LNCAP (cell line): Measurements from ENCODE around the gene PDK1.

Experiments
- CTCF ChIP-seq: fragments of 450-650 bp; IDR thresholded peaks from 2 replicates; pipeline ENCODE4 v1.5.1; 2017; ENCODE audit warnings: mild to moderate bottlenecking

PDK1 gene

GRCh38 chr2:172612051-172612450 is 56.2 kb downstream of the PDK1 start:
- no peak for TF ChIP-seq CTCF

GRCh38 chr2:172613040-172613439 is 57.1 kb downstream of the PDK1 start:
- TF ChIP-seq CTCF: no peak

GRCh38 chr2:172613615-172614231 is 57.8 kb downstream of the PDK1 start:
- no peak for TF ChIP-seq CTCF

GRCh38 chr2:172614932-172615331 is 59.0 kb downstream of the PDK1 start:
- no peak for TF ChIP-seq CTCF

- TF ChIP-seq CTCF: no peak
Measured at GRCh38 chr2:172615727-172616261, 59.9 kb downstream of the PDK1 start.

- no peak for TF ChIP-seq CTCF
Measured at GRCh38 chr2:172617115-172617514, 61.2 kb downstream of the PDK1 start.

- no peak for TF ChIP-seq CTCF
Measured at GRCh38 chr2:172623249-172623965, 67.5 kb downstream of the PDK1 start.
